Skin epidermis (tissue), 12 donors: ENCODE results near the gene SALL3.

Experiments used
- H3K27ac ChIP-seq, 21 experiments: fragments of 200-600 bp; sonication (generic) in 11 of 21; one replicate each; pipeline ENCODE4 v1.5.0; 2020; ENCODE audit warnings: mild to moderate bottlenecking in 3 of 21, inconsistent platforms in 2 of 21, moderate library complexity in 2 of 21
- H3K4me3 ChIP-seq, 7 experiments: fragments of 200-600 bp; sonication (generic) in 2 of 7; one replicate each; pipeline ENCODE4 v1.5.0; 2020; ENCODE audit warnings: inconsistent platforms in 2 of 7, mild to moderate bottlenecking in 2 of 7, moderate library complexity in 1 of 7

SALL3 gene

DNA sequence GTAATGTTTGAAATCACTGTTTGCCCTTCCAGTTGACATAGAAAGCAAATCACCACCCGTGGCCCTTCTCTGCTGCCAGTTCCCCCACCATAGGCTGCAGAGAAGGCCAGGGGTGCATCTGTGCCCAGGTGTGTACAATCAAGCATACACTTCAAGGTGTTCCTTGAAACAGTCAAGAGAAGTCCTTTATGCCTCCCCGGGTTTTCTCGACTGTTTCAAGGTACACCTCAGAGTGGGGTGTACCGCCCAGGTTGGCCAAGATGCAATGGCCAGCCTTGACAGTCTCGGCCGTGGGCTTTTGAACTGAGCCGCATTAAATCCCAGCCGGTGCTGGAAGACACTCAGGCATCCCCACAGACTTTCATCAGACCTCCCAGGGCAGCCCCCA is 68.6 kb downstream of the SALL3 start:
- Histone ChIP-seq H3K4me3 (no peak overlapping the region), H3K27ac (no peak overlapping the region)

DNA sequence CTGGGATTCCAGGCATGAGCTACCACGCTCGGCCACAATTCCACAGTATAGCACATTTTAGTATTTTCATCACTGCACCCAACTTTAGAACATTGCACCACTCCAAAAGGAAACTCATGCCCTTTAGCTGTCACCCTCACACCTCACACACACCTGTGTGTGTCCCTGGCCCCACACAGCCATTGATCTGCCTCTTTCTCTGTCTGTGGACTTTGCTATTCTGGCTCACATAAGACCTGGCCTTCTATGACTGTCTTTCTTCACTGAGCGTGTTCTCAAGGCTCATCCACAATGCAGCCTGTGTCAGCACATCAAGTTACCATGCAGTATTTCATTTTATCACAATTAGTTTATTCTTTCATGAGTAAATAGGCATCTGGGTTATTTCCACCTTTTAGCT is 69.9 kb downstream of the SALL3 start:
- no peak overlapping the region for H3K4me3 ChIP-seq
- no peak overlapping the region for H3K27ac ChIP-seq
